Tibial nerve (tissue), 3 donors: Measurements from ENCODE around the gene TAPBPL.
"Not testable (repeated sequence)": the region's sequence is repeated elsewhere in the genome, so short reads cannot be mapped to it uniquely, and the experiment has no call there.

ENCODE experiments used
- CTCF ChIP-seq, 5 experiments: fragments of 200-600 bp in 3 of 5; fragments of 450-650 bp in 2 of 5; sonication (generic) in 3 of 5; IDR thresholded peaks; one replicate each; pipeline ENCODE4 v1.5.1; 2016 to 2019; ENCODE audit warnings: antibody characterized with exemption in 5 of 5, mild to moderate bottlenecking in 3 of 5, moderate library complexity in 2 of 5
- POLR2A ChIP-seq, 2 donors: fragments of 450-650 bp; IDR thresholded peaks; one replicate each; pipeline ENCODE4 v1.6.1; 2017; ENCODE audit warnings: antibody characterized with exemption in 2 of 2, mild to moderate bottlenecking in 2 of 2, moderate library complexity in 2 of 2

- TF ChIP-seq CTCF, POLR2A (IDR thresholded peaks at IDR 0.05): not testable (repeated sequence)
Measured at GRCh38 chr12:6466751-6467150, 14.9 kb downstream of the TAPBPL start.
